ENCODE data around the gene FANCE. TPM values are rescaled to one million over a fixed set of nuclear protein-coding genes. Genes with fewer than 3 reads are reported as not detected.

FANCE gene
- total and polyA plus RNA-seq, 2 experiments from 2014 or later = 5.4 to 25.5 TPM

GRCh38 chr6:35409245-35409644, 42.9 kb upstream of the FANCE start (continued):
- TF ChIP-seq, protein P1, sequence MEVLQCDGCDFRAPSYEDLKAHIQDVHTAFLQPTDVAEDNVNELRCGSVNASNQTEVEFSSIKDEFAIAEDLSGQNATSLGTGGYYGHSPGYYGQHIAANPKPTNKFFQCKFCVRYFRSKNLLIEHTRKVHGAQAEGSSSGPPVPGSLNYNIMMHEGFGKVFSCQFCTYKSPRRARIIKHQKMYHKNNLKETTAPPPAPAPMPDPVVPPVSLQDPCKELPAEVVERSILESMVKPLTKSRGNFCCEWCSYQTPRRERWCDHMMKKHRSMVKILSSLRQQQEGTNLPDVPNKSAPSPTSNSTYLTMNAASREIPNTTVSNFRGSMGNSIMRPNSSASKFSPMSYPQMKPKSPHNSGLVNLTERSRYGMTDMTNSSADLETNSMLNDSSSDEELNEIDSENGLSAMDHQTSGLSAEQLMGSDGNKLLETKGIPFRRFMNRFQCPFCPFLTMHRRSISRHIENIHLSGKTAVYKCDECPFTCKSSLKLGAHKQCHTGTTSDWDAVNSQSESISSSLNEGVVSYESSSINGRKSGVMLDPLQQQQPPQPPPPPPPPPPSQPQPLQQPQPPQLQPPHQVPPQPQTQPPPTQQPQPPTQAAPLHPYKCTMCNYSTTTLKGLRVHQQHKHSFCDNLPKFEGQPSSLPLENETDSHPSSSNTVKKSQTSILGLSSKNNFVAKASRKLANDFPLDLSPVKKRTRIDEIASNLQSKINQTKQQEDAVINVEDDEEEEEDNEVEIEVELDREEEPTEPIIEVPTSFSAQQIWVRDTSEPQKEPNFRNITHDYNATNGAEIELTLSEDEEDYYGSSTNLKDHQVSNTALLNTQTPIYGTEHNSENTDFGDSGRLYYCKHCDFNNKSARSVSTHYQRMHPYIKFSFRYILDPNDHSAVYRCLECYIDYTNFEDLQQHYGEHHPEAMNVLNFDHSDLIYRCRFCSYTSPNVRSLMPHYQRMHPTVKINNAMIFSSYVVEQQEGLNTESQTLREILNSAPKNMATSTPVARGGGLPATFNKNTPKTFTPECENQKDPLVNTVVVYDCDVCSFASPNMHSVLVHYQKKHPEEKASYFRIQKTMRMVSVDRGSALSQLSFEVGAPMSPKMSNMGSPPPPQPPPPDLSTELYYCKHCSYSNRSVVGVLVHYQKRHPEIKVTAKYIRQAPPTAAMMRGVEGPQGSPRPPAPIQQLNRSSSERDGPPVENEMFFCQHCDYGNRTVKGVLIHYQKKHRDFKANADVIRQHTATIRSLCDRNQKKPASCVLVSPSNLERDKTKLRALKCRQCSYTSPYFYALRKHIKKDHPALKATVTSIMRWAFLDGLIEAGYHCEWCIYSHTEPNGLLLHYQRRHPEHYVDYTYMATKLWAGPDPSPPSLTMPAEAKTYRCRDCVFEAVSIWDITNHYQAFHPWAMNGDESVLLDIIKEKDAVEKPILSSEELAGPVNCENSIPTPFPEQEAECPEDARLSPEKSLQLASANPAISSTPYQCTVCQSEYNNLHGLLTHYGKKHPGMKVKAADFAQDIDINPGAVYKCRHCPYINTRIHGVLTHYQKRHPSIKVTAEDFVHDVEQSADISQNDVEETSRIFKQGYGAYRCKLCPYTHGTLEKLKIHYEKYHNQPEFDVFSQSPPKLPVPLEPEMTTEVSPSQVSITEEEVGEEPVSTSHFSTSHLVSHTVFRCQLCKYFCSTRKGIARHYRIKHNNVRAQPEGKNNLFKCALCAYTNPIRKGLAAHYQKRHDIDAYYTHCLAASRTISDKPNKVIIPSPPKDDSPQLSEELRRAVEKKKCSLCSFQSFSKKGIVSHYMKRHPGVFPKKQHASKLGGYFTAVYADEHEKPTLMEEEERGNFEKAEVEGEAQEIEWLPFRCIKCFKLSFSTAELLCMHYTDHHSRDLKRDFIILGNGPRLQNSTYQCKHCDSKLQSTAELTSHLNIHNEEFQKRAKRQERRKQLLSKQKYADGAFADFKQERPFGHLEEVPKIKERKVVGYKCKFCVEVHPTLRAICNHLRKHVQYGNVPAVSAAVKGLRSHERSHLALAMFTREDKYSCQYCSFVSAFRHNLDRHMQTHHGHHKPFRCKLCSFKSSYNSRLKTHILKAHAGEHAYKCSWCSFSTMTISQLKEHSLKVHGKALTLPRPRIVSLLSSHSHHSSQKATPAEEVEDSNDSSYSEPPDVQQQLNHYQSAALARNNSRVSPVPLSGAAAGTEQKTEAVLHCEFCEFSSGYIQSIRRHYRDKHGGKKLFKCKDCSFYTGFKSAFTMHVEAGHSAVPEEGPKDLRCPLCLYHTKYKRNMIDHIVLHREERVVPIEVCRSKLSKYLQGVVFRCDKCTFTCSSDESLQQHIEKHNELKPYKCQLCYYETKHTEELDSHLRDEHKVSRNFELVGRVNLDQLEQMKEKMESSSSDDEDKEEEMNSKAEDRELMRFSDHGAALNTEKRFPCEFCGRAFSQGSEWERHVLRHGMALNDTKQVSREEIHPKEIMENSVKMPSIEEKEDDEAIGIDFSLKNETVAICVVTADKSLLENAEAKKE (CRISPR knock-in tag; IDR thresholded peaks at IDR 0.05) = no peak
- TF ChIP-seq REST (IDR thresholded peaks at IDR 0.05; ENCODE audit: unreplicated experiment) = no peak
- TF ChIP-seq JUNB (IDR thresholded peaks at IDR 0.05; ENCODE audit: unreplicated experiment) = no peak
- no peak for TF ChIP-seq STAT1 (IDR thresholded peaks at IDR 0.05; ENCODE audit: unreplicated experiment)
- TF ChIP-seq EZH2 (IDR thresholded peaks at IDR 0.05; ENCODE audit: low read depth, unreplicated experiment) = no peak
- TF ChIP-seq, protein P2, sequence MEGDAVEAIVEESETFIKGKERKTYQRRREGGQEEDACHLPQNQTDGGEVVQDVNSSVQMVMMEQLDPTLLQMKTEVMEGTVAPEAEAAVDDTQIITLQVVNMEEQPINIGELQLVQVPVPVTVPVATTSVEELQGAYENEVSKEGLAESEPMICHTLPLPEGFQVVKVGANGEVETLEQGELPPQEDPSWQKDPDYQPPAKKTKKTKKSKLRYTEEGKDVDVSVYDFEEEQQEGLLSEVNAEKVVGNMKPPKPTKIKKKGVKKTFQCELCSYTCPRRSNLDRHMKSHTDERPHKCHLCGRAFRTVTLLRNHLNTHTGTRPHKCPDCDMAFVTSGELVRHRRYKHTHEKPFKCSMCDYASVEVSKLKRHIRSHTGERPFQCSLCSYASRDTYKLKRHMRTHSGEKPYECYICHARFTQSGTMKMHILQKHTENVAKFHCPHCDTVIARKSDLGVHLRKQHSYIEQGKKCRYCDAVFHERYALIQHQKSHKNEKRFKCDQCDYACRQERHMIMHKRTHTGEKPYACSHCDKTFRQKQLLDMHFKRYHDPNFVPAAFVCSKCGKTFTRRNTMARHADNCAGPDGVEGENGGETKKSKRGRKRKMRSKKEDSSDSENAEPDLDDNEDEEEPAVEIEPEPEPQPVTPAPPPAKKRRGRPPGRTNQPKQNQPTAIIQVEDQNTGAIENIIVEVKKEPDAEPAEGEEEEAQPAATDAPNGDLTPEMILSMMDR (conservative IDR thresholded peaks at IDR 0.05; ENCODE audit: low read depth in 2 of 2) = no peak
